ENCODE results near the gene NOTCH2. TPM values are rescaled to one million over a fixed set of nuclear protein-coding genes. Genes with fewer than 3 reads are reported as not detected.

Gene NOTCH2
- total RNA-seq, 1 experiment from 2014 or later = 27.0 TPM

DNA sequence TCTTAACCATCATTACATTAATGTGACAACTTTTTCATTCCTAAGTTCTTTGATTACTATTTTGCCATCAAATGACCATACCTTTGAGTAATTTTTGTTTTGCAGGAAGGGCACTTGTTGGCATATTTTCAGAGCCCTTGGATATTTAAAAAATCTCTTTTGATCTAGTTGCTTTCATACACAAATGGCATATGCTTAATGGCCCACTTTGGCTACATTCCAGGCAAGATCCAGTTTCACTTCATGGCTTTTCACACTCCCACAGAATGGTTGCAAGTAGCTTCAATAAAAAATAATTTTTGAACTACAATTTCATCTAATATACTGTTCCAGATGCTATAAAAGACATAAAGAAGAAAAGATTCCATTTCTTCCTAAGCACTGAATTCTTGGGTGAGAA lies 191.3 kb downstream of the NOTCH2 start:
- DNase-seq (ENCODE audit: low spot score) = no peak

DNA sequence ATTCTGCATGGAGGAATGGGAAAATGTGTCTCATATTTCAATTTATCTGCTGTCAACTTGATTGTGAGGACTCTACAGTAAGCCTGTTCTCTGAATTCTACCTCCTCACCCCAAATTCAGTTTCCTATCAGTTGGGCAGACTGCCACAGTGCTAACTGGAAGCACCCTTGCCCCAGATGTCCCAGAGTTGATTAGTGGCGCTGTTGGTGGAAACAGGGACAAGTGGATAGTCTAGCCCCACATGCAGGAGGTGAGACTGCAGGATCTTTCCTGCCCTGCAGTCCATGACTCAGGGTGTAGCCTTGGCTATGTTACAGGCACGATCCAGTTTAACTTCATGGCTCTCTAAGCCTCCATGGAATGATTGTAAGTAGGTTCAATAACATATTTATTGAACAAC lies 195.3 kb downstream of the NOTCH2 start:
- DNase-seq (ENCODE audit: low spot score) = no peak

- no peak for DNase-seq (ENCODE audit: low spot score)
Measured at GRCh38 chr1:119873135-119874015, 196.1 kb downstream of the NOTCH2 start.

- no peak for DNase-seq (ENCODE audit: low spot score)
Measured at GRCh38 chr1:119871881-119872280, 197.6 kb downstream of the NOTCH2 start.

DNA sequence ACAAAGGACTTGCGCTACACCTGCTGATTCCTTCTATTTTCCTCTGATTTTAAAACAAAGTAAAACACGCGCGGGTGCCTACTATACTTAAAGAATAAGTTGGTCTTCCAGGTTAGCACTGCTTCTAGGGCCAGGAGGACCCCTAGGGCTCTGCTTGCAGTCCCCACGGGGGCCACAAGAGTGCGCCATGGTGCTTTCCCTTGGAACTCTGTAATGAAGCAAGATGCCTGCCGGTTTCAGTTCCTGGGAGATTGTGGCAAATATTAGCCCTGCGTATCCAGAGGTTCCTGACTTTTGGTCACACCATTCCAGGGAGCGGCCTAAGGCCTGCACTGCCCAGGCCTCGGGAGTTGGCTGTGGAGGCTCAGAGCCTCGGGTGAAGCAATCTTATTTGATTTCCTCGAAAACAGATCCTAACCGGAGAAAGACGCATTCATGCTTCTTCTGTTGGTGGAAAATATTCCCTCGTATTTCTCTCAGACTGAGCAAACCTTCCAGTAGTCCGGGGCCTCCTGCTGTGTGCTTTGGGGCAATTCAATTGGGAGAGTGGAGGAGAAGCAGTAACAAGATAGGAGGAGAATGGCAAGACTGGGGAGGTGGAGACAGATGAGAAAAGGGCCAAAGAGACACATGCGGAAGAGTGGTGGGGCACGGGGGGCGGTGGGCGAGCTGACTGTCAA lies 198.4 kb downstream of the NOTCH2 start:
- peak; percentile 86 for DNase-seq (ENCODE audit: low spot score)

DNA sequence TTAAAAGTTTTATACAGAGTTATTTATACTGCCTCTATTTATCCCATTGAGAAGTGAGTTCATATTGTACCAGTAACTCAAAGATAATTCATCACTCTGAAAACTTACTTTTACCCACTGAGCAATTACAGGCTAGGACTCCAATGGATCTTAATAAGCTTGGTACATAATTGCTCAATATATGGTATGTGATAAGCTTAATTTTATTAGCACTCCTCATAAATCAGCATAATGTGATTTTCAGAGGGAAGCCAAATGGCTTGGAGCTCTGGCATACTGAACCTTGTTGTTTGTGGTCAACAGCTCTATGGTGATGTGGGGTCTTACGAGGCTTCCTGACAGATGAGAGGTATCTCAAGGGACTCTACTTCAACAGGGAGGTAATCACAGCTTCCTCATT lies 199.5 kb downstream of the NOTCH2 start:
- DNase-seq (ENCODE audit: low spot score) = no peak

GRCh38 chr1:119868176-119868575 lies 201.3 kb downstream of the NOTCH2 start:
- DNase-seq (ENCODE audit: low spot score) = no peak

GRCh38 chr1:119866451-119866850 lies 203.0 kb downstream of the NOTCH2 start:
- no peak for DNase-seq (ENCODE audit: low spot score)

- no peak for DNase-seq (ENCODE audit: low spot score)
Measured at GRCh38 chr1:119865627-119866026, 203.8 kb downstream of the NOTCH2 start.

- no peak for DNase-seq (ENCODE audit: low spot score)
Measured at GRCh38 chr1:119862276-119862675, 207.2 kb downstream of the NOTCH2 start.

Other genes starting within 250 kb of the NOTCH2 start
- not detected in 2 replicates for gene ADAM30, start 173.1 kb downstream of the NOTCH2 start, total RNA-seq (2014; rRNA removed; shearing (Covaris generic))
- 7.8 and 9.7 TPM in 2 replicates for gene SEC22B, start 106.9 kb upstream of the NOTCH2 start, total RNA-seq (2014; rRNA removed; shearing (Covaris generic))

Data from HT-29 (cell line).